Esophagus muscularis mucosa (tissue), 3 donors: Measurements from ENCODE around the gene ADAMTS17.

Experiments
- CTCF ChIP-seq, 3 experiments: fragments of 200-600 bp in 2 of 3; fragments of 450-650 bp in 1 of 3; sonication (generic) in 2 of 3; IDR thresholded peaks; one replicate each; pipeline ENCODE4 v1.5.1; 2017 to 2019; ENCODE audit warnings: antibody characterized with exemption in 3 of 3, mild to moderate bottlenecking in 2 of 3, moderate library complexity in 1 of 3
- POLR2A ChIP-seq: fragments of 450-650 bp; IDR thresholded peaks from one replicate; pipeline ENCODE4 v1.6.1; 2017; ENCODE audit warnings: antibody characterized with exemption, moderate library complexity, mild to moderate bottlenecking, low read depth
- POLR2AphosphoS5 ChIP-seq, 2 donors: sonication (generic); formaldehyde crosslinking; IDR thresholded peaks; one replicate each; pipeline ENCODE4 v1.6.1; 2017; ENCODE audit warnings: antibody characterized with exemption in 2 of 2

GRCh38 chr15:99987701-99988100 is 354.1 kb downstream of the ADAMTS17 start:
- no peak for TF ChIP-seq CTCF (IDR thresholded peaks at IDR 0.05)
- no peak for TF ChIP-seq POLR2AphosphoS5 (IDR thresholded peaks at IDR 0.05)
- TF ChIP-seq POLR2A: no peak
